ENCODE data around the gene DIS3L2.
"Not testable (repeated sequence)": the region's sequence is repeated elsewhere in the genome, so short reads cannot be mapped to it uniquely, and the experiment has no call there.

DIS3L2 gene

GRCh38 chr2:232075080-232075479 lies 113.6 kb downstream of the DIS3L2 start:
- DNase-seq = no peak

- no peak for DNase-seq
These were observed 114.3 kb downstream of the DIS3L2 start for GRCh38 chr2:232075859-232076258.

- no peak for DNase-seq
These were observed 114.8 kb downstream of the DIS3L2 start for GRCh38 chr2:232076272-232076671.

GRCh38 chr2:232076736-232077135 lies 115.2 kb downstream of the DIS3L2 start:
- no peak for DNase-seq

- DNase-seq = peak; percentile 75
These were observed 123.7 kb downstream of the DIS3L2 start for GRCh38 chr2:232085164-232085563.

GRCh38 chr2:232085826-232086425 lies 124.4 kb downstream of the DIS3L2 start:
- no peak for DNase-seq

GRCh38 chr2:232088771-232089170 lies 127.3 kb downstream of the DIS3L2 start:
- no peak for DNase-seq

- no peak for DNase-seq
These were observed 132.7 kb downstream of the DIS3L2 start for GRCh38 chr2:232094201-232094600.

GRCh38 chr2:232094883-232095282 lies 133.4 kb downstream of the DIS3L2 start:
- DNase-seq = no peak

- DNase-seq = no peak
These were observed 135.7 kb downstream of the DIS3L2 start for GRCh38 chr2:232097260-232097659.

- DNase-seq = no peak
These were observed 136.2 kb downstream of the DIS3L2 start for GRCh38 chr2:232097758-232098157.

GRCh38 chr2:232102380-232102779 lies 140.9 kb downstream of the DIS3L2 start:
- DNase-seq = no peak

- no peak for DNase-seq
These were observed 141.7 kb downstream of the DIS3L2 start for GRCh38 chr2:232103140-232103737.

GRCh38 chr2:232104076-232104646 lies 142.6 kb downstream of the DIS3L2 start:
- DNase-seq = no peak

GRCh38 chr2:232111551-232111950 lies 150.0 kb downstream of the DIS3L2 start:
- DNase-seq = no peak

- DNase-seq = no peak
These were observed 152.3 kb downstream of the DIS3L2 start for GRCh38 chr2:232113821-232114220.

- not testable (repeated sequence) for DNase-seq
These were observed 154.3 kb downstream of the DIS3L2 start for GRCh38 chr2:232115728-232116361.

GRCh38 chr2:232116852-232117251 lies 155.3 kb downstream of the DIS3L2 start:
- no peak for DNase-seq

- no peak for DNase-seq
These were observed 155.9 kb downstream of the DIS3L2 start for GRCh38 chr2:232117413-232117812.

- no peak for DNase-seq
These were observed 159.4 kb downstream of the DIS3L2 start for GRCh38 chr2:232120911-232121310.

GRCh38 chr2:232124309-232124708 lies 162.8 kb downstream of the DIS3L2 start:
- DNase-seq = no peak

GRCh38 chr2:232126301-232127099 lies 165.0 kb downstream of the DIS3L2 start:
- no peak for DNase-seq

GRCh38 chr2:232129483-232129882 lies 168.0 kb downstream of the DIS3L2 start:
- DNase-seq = no peak

Data from NCI-H774 (cell line).